Stimulated activated CD4-positive, alpha-beta T cell treated with anti-CD3 and anti-CD28 coated beads, Interleukin-1b, Interleukin-23, amount 100 ng/mL, for 48 hours (primary cell): ENCODE results near the gene ZBTB8B.
"Not testable (repeated sequence)": the region's sequence is repeated elsewhere in the genome, so short reads cannot be mapped to it uniquely, and the experiment has no call there.

ENCODE experiments used
- DNase-seq: peaks from one replicate; pipeline ENCODE4 v3.0.0-alpha.2; 2020

Gene ZBTB8B

DNA sequence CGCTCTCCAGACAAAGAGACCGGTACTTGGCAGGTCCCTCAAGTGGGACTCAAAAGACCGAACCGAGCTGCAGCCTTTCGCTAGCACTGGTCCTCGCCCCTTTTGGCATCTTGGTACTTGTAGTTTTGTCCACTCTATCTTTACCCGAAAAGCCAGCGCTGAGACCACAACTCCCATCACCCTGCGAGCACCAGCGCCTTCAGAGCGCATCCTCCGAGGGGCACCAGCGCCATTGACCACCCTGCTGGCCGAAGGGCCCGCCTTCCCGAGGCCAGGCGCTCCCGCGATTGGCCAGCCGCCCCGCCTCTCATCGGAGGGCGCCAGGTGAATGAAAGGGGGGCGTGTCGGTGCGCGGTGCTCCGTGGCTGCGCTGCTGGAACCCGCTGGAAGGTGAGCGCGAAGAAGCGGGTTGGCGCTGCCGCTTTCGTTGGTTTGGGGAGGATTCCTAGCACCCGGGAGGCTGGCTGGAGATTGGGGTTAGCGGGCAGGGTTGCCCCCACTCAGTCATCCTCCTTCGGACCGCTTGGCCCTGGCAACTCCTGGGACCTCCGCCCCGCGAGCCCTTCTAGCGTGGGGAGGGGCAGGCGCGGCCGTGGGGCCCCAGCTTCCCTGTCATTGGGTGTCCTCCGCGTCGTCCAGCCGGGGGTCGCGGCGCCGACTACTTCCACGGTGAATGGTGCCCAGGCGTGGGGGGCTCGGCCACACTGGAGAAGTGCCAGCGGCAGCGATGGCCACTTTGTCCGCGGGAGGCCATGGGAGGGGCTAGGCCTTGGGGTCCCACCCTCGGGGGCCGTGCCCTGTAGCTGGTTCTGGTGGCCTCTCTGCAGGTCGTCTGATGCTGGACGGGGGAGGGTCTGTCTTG is at the start of gene ZBTB8B:
Gene ZBTB8B (plus strand): TSS at position 357 of the 862 bp plus-strand sequence. CDS start 5,553 bp downstream, outside the sequence.
- peak; percentile 22 for DNase-seq

DNA sequence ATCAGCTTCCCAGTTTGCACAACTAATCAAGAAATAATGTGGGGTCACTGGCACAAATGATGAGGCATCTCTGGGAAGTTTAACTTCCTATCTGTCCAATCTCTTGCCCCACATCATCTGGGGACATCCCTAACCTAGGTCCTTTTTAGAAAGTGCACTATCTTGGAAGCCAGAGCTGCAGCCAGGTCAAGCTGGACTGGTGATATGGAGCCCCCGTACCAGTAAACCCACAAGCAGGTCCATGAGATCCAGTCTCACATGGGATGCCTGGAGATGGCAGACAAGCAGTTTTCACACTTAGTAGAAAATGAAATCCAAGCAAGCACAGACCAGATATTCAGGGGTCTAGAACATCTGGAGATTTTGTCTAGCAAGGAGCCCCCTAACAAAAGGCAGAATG is 43.1 kb upstream of the ZBTB8B start:
- DNase-seq, result no peak

DNA sequence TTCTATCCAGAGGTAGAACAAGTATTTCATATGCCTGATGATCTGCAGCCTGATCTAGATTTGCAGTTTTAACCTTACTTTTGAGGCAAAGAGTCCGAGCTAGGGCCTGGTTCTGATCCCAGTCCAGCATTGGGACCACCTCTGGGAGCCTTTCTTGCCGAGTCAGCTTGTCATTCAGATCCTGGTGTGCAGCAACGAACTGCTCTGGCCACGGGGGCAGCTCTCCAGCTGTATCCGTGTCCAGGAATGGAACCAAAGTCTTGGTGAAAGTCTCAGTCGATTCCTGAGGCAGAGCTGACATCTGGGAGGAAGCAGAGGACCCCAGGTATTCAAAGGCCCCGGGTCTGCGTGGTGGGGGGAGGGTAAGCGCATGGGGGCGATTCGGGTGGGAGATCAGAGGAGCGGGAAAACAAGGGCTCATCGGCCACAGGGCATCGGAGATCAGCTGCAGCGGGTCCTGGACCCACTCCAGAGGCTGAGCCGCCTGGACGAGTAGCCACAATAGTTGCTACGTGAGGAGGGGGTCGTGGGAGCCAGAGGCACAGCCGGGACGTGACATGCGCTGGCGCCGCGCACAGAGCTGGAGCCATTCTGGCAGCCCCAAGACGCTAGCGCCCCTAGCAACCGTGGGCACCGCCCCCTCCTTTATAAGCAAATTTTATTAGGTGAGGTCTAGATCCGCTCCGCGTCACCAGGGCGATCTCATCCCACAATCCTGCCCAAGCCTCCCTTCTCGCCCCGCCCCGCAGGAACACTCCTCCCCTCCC is 38.2 kb upstream of the ZBTB8B start:
- DNase-seq, result no peak

DNA sequence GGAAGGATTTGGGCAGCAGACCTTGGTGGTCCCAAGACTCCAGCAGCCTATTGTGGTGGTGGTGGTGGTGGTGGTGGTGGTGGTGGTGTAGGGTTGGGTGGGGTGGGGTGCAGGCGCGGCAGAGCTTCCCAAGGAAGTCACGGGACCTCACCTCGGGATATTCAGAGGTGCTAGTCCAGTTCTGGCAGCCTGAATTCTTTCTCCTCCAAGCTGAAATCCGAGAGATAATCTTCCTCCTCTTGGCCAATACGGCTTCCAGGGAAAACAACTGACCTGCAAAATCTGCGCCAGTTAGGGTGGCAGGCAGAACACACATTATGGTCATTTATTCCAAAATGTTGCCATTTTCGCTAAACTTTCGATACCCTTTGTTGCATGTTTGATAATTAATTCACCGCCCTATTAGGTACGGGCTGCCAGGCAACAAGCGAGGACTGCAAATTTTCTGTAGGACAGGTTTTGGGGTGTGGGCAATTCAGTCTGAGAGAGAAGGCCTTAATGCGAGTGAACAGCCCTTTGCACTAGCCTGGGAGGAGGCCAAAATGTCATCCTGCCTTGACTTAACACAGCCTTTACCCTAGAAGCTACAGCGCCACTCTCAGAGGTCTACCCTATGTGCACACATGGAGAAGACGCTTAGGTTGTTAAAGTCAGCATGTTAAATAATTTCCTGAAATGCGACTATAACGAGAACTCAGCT is 37.5 kb upstream of the ZBTB8B start:
- no peak for DNase-seq

DNA sequence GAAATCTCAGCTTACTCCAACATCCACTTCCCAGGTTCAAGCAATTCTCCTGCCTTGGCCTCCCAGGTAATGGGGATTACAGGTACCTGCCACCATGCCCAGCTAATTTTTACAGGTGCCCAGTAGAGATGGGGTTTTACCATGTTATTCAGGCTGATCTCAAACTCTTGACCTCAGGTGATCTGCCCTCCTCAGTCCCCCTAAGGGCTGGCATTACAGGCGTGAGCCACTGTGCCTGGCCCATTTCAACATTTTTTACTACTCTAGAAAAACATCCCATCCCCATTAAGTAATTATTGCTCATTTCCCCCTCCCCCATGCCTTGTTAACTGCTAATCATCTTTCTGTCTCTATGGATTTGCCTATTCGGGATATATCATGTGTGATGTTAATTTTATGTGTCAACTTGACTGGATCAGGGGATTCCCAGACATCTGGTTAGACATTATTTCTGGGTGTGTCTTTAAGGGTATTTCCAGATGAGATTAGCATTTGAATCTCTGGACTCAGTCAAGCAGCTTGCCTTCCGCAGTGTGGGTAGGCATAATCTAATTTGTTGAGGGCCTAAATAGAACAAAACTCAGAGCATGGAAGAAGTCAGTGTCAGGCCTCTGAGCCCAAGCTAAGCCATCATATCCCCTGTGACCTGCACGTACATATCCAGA is 33.0 kb upstream of the ZBTB8B start:
- DNase-seq, result no peak

DNA sequence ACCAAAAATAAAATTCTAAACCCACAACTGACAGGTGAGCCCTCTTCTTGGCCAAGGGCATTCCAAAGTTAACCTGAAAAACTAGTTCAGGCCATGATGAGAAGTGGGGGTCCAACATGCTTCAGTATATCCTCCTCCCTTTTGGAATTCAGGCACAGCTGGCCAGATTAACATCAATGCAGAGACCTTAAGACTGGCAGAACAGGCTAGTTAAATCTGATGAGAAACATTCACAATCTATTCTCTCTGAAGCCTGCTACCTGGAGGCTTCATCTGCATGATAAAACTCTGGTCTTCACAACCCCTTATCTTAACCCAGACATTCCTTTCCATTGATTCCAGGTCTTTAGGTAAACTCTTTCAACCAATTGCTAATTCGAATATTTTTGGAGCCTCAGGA is 26.7 kb upstream of the ZBTB8B start:
- no peak for DNase-seq

DNA sequence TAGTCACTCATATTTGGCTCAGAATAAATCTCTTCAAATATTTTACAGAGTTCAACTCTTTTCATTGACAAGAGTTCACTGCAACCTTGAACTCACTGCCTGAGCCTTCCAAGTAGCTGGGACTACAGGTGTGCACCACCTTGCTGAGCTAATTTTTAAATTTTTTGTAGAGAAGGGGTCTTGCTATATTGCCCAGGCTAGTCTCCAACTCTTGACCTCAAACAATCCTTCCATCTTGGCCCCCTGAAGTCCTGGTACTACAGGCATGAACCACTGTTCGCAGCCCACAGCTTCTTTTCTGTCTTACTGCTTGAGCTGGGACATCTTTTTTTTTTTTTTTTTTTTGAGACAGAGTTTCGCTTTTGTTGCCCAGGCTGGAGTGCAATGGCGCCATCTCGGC is 26.1 kb upstream of the ZBTB8B start:
- not testable (repeated sequence) for DNase-seq

DNA sequence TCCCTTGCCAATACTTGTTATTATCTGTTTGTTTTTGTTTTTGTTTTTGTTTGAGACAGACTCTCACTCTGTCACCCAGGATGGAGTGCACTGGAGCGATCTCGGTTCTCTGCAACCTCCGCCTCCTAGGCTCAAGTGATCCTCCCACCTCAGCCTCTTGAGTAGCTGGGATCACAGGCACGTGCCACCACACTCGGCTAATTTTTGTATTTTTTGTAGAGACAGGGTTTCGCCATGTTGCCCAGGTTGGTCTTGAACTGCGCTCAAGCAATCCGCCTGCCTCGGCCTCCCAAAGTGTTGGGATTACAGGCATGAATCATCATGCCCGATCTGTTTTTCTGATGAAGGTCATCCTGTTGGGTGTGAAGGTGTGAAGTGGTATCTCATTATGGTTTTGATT is 23.4 kb upstream of the ZBTB8B start:
- DNase-seq, result not testable (repeated sequence)

DNA sequence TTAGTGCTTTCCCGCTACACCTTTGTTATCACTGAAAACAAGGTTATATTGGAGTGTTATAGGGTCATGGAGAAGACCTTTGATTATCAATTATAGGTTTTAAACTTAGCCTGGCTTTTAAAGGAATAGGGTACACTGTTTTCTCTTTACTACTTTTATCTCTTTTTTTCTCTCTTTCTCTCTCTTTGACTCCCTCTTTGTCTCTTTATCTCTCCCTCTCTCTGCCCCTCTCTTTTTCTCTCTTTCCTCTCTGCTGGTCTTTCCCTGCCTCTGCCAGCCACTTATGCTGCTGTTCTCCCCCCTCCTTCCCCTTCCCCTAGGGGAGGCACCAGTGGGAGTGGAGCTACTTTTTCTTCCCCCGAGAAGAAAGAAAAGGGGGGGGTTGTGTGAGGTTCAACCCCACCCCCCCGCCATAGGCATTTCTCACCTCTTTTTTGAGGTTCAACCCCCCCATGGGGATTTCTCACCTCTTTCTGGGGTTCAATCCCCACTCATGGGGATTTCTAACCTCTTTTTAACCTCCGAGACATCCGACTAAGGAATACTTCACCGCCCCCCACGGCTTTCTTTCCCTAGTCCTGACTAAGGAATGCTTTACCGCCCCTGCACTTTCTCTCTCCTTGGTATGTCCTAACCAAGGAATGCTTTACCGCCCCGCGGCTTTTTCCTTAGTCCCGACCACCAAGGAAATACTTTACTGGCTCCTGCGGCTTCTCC is 17.2 kb upstream of the ZBTB8B start:
- no peak for DNase-seq

DNA sequence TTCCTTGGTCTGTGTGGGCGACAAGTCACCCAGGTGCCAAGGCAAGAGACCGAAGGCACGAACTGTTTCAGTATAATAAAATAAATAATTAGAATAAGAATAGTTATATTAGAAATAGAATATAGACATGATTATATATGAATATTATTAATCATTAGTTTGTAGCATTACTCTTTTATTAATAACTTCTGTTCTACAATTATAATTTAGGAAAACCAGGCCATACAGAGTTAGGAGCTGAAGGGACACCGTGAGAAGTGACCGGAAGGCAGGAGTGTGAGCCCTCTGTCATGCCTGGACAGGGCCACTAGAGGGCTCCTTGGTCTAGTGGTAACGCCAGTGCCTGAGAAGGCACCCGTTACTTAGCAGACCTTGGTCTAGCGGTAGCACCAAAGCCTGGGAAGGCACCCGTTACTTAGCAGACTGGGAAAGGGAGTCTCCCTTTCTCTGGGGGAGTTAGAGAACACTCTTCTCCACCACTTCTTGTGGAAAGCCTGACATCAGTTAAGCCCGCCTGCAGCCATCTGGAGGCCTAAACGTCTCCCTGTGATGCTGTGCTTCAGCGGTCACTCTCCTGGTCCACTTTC is 16.6 kb upstream of the ZBTB8B start:
- DNase-seq, result peak; percentile 46

DNA sequence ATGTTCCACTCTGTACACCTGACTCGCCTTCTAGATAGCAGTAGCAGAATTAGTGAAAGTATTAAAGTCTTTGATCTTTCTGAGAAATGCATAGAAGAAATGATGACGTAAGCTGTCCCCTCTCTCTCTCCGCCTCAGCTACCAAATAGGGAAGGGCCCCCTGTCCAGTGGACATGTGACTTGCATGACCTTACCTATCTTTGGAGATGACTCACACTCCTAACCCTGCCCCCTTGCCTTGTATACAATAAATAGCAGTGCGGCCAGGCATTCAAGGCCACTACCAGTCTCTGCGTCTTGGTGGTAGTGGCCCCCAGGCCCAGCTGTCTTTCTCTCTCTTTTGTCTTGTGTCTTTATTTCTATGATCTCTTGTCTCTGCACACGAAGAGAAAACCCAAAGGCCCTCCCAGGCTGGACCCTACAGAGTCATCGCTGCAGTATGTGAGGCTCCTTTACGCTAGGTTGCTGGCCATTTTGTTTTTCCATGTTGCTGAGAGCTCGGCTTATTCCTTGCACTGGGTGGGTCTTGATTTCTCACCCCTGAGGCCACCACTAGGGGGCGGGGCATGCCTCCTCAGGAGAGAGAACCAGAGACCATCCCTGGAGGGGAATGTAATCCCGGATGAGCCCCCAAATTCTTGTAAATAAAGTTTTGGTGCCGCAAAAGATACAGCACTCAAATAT is 16.0 kb upstream of the ZBTB8B start:
- DNase-seq, result no peak

DNA sequence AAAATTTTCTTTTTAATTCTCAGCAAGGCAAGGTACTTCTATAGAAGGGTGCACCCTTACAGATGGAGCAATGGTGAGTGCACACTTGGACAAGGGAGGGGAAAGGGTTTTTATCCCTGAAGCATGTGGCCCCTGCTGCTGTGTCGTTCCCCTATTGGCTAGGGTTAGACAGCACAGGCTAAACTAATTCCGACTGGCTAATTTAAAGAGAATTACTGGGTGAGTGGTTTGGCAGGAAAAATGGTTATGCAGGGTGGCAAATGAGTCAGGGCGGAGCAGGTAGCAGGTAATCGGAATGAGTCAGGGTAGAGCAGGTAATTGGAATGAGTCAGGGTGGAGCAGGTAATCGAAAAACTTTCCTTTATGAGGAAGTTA is 15.4 kb upstream of the ZBTB8B start:
- not testable (repeated sequence) for DNase-seq

DNA sequence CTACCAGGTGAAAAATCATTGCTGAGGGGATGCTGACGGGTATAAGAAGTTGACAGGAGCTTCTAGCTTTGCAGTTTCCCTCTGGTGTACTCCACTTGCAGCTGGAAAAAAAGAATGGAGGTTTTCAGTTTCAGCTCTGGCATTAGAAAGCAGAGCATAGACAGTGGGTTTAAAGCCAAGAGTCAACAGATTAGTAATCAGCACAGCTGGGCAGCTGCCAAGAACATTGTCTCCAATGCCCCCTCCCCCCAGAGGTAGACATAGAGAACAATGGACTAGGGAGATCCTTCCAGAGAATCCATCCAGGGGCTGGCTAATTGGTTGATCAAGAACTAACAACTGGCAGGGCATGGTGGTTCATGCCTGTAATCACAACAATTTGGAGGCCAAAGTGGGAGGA is 10.1 kb upstream of the ZBTB8B start:
- DNase-seq, result no peak

DNA sequence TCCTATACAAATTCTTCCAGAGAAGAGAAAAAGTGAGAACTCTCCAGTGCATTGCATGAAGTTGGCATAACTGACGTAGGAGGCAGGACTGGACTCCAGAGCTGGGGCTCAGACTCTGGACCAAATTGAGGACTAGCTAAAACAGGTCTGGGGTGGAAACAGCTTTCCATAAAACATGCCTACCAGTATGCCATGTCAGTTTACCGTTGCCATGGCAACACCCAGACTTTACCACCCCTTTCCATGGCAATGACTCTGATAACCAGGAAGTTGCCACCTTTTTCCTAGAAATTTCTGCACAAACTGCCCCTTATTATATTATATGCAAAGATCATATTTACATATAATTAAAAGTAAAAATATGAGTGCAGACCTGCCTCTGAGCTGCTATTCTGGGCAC is 8.9 kb upstream of the ZBTB8B start:
- no peak for DNase-seq

DNA sequence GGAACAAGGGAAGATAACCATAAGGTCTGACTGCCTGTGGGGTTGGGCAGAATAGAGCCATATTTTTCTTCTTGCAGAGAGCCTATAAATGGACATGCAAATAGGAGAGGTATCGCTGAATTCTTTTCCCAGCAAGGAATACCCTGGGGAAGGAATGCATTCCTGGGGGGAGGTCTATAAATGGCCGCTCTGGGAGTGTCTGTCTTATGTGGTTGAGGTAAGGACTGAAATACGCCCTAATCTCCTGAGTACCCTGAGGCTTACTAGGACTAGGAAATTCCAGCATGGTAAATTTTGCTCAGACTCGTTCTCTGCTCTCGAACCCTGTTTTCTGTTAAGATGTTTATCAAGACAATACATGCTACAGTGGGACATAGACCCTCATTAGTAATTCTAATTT is 6.1 kb upstream of the ZBTB8B start:
- DNase-seq, result not testable (repeated sequence)

DNA sequence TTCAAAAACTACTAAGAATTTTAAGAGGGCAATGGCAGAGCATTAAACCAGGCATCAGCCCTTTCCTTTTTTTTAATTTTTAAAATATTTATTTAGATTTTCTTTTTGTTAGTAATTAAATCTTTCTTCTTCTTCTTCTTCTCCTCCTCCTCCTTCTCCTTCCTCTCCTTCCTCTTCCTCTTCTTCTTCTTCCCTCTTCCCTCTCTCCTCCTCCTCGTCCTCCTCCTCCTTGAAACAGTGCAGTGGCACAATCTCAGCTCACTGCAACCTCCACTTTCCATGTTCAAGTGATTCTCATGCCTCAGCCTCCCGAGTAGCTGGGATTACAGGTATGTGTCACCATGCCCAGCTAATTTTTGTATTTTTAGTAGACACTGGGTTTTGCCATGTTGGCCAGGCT is 1.9 kb upstream of the ZBTB8B start:
- DNase-seq, result not testable (repeated sequence)

DNA sequence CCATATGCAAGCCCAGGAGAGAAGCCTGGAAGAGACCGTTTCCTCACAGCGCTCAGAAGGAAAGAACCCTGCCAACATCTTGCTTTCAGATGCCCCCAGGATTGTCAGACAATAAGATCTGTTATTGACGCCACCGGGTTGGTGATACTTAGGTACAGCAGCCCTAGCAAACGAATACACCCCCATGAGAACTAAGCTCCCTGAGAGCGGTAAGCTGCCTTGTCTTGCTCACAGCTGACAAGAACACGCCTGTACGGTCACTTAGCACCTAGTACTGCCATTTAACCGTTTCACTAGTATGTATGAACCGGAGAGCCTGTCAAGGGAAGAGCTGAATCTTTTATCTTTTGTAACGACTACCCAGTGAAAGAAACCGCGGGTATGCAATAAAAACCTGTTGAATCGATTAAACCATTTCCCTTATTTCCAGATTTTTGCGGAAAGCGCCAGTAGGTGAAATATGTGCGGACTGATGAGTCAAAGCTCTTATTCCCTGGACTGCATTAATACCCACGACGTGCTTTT is 619 bp upstream of the ZBTB8B start:
- DNase-seq, result no peak

DNA sequence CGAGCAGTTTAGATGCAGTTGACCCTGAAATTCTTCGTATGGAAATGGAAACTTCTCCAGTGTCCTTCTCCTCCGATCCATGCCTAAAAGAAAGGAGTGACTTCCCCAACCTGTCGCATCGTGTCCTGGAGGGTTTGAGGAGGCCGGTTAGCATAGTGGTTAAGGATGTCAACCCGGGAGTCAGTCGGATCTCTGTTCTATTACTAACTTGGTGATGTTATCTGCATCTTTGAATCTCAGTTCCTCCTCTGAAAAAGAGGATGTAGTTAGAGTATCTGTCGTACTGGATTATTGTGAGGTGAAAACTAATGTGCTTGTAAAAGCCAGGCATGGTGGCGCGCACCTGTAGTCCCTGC is 684 bp downstream of the ZBTB8B start:
- no peak for DNase-seq

DNA sequence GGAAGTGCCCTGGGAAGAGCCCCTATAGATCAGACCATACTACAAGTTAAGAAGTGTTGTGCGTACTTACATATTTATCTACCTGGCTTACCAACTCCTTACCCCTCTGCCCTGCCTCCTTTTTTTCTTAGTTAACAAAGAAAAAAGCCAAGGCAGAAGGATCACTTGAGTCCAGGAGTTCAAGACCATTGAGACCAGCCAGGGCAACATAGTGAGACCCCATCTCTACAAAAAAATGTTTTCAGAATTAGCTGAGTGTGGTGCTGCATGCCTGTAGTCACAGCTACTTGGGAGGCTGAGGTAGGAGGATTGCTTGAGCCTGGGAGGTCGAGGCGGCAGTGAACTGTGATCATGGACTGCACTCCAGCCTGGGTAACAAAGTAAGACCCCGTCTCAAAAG is 1.9 kb downstream of the ZBTB8B start:
- no peak for DNase-seq

DNA sequence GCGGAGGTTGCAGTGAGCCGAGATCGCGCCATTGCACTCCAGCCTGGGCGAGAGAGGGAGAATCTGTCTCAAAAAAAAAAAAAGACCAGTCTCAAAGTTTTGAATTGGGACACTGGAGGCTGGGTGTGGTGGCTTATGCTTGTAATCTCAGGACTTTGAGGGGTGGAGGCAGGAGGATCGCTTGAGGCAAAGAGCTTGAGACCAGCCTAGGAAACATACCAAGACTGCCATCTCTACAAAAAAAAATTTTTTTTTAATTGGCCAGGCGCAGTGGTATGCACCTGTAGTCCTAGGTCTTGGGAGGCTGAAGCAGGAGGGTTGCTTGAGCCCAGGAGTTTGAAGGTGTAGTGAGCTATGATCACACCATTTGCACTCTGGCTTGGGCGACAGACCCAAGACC is 3.9 kb downstream of the ZBTB8B start:
- no peak for DNase-seq

DNA sequence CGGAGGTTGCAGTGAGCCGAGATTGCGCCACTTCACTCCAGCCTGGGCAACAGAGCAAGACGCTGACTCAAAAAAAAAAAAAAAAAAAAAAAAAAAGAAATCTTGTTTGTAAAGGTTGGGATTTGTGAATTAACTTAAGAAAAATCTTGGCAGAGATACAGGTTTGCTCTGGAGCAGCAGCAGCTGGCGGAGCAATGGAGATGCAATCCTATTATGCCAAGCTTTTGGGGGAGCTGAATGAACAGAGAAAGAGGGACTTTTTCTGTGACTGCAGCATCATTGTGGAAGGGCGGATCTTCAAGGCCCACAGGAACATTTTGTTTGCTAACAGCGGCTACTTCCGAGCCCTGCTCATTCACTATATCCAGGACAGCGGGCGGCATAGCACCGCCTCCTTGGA is 5.6 kb downstream of the ZBTB8B start:
- no peak for DNase-seq
